ENCODE data around the gene BTBD9.

DNA sequence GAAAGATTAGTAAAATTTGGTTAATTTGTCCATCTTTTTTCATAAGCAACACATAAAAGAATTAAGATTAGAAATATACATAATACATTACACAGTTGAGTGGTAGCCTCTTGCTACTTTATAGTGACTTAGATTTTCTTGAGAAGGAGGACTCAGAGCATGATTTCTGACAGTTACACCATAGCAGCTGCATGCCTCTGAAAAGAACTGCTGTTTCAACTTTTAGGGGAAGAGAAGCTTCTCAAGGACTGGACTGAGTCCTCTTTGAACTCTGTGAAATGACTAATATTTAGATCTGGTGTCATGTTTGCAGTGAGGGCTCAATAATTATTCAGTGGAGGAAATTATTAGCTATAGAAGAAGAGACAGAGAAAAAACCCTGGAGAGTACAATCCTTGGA lies 272.5 kb downstream of the BTBD9 start:
- TF ChIP-seq POLR2A (IDR thresholded peaks at IDR 0.05; ENCODE audit: low read length) = no peak
- TF ChIP-seq GATA1 (IDR thresholded peaks at IDR 0.05; ENCODE audit: low read depth, low read length) = no peak

Measured in erythroblast (primary cell).